CD4-positive, alpha-beta T cell treated with Interleukin-15 for 4 hours (primary cell): ENCODE results near the gene CACNA1H.
"Not testable (repeated sequence)": the region's sequence is repeated elsewhere in the genome, so short reads cannot be mapped to it uniquely, and the experiment has no call there.

Experiments used
- DNase-seq: peaks from one replicate; pipeline ENCODE4 v3.0.0-alpha.2; 2020; ENCODE audit warnings: low spot score

The CACNA1H gene

GRCh38 chr16:1213796-1214372 is 61.0 kb downstream of the CACNA1H start:
- DNase-seq: no peak

- DNase-seq: no peak
Measured at GRCh38 chr16:1214719-1215118, 61.8 kb downstream of the CACNA1H start.

GRCh38 chr16:1215574-1216295 is 62.8 kb downstream of the CACNA1H start:
- DNase-seq: no peak

- no peak for DNase-seq
Measured at GRCh38 chr16:1216296-1216619, 63.4 kb downstream of the CACNA1H start.

- no peak for DNase-seq
Measured at GRCh38 chr16:1216681-1217400, 63.9 kb downstream of the CACNA1H start.

- DNase-seq: no peak
Measured at GRCh38 chr16:1217526-1217925, 64.6 kb downstream of the CACNA1H start.

- no peak for DNase-seq
Measured at GRCh38 chr16:1218061-1218929, 65.4 kb downstream of the CACNA1H start.

- DNase-seq: no peak
Measured at GRCh38 chr16:1218930-1219611, 66.2 kb downstream of the CACNA1H start.

- DNase-seq: no peak
Measured at GRCh38 chr16:1220098-1220728, 67.3 kb downstream of the CACNA1H start.

GRCh38 chr16:1220841-1221627 is 68.1 kb downstream of the CACNA1H start:
- no peak for DNase-seq

- DNase-seq: no peak
Measured at GRCh38 chr16:1221628-1222552, 69.0 kb downstream of the CACNA1H start.

- no peak for DNase-seq
Measured at GRCh38 chr16:1222553-1223354, 69.8 kb downstream of the CACNA1H start.

- no peak for DNase-seq
Measured at GRCh38 chr16:1223355-1224214, 70.7 kb downstream of the CACNA1H start.

GRCh38 chr16:1224558-1224957 is 71.7 kb downstream of the CACNA1H start:
- DNase-seq: no peak

GRCh38 chr16:1225051-1225451 is 72.1 kb downstream of the CACNA1H start, which contains the start of gene TPSG1:
Gene TPSG1 (minus strand): TSS chr16:1225268. CDS start chr16:1225252, 16 bp downstream.
- DNase-seq: no peak

- DNase-seq: not testable (repeated sequence)
Measured at GRCh38 chr16:1225728-1226311, 72.9 kb downstream of the CACNA1H start.

- DNase-seq: not testable (repeated sequence)
Measured at GRCh38 chr16:1226692-1227091, 73.8 kb downstream of the CACNA1H start.
